Caco-2 (cell line): ENCODE results near the gene DAPK1. TPM values are rescaled to one million over a fixed set of nuclear protein-coding genes. Genes with fewer than 3 reads are reported as not detected.

Source experiments
- BruUV-seq: library from RNA; stranded (reverse); fragments of 400-500 nt; replicated peaks from 2 replicates; lab custom pipeline; 2021; lab: Mats Ljungman, UMichigan
- CTCF ChIA-PET: fragments of 300-600 bp; sonication (Branson Sonifier 250); formaldehyde crosslinking; loops from one replicate; lab custom pipeline; 2022; ENCODE audit warnings: antibody characterized with exemption; lab: Charles Lee
- POLR2A ChIA-PET: fragments of 300-600 bp; sonication (Branson Sonifier 250); formaldehyde crosslinking; loops from one replicate; lab custom pipeline; 2022; ENCODE audit warnings: antibody characterized with exemption; lab: Charles Lee
- DNase-seq, 2 experiments: peaks; one replicate each; pipeline versions ENCODE4 v3.0.0 to v3.0.0-alpha.2; 2020 to 2022
- H3K27me3 ChIP-seq: replicated peaks from 2 replicates; pipeline ENCODE4 v1.6.0; 2011; ENCODE audit warnings: low read length; ENCODE audit not compliant: control insufficient read depth, insufficient read depth
- H3K36me3 ChIP-seq: 2 replicates; pipeline ENCODE4 v1.5.1; 2011; ENCODE audit warnings: low read length; ENCODE audit not compliant: control insufficient read depth, insufficient read depth
- H3K4me1 ChIP-seq: fragments of 250-450 bp; sonication (Bioruptor Pico); 2 replicates; pipeline ENCODE4 v1.5.1; 2020; ENCODE audit warnings: mild to moderate bottlenecking
- H3K4me3 ChIP-seq: 2 replicates; pipeline ENCODE4 v1.5.1; 2011; ENCODE audit warnings: low read depth, mild to moderate bottlenecking, control low read depth, low read length
- H3K9me3 ChIP-seq: fragments of 250-450 bp; sonication (Bioruptor Pico); 2 replicates; pipeline ENCODE4 v1.5.1; 2020; ENCODE audit warnings: mild to moderate bottlenecking, moderate library complexity
- H3K27ac Mint-ChIP-seq: one replicate; pipeline ENCODE4 v1.8.0; 2022; ENCODE audit warnings: mixed read lengths; ENCODE audit not compliant: unreplicated experiment
- H3K27me3 Mint-ChIP-seq: one replicate; pipeline ENCODE4 v1.8.0; 2022; ENCODE audit warnings: mixed read lengths; ENCODE audit not compliant: insufficient read depth, unreplicated experiment
- H3K36me3 Mint-ChIP-seq: one replicate; pipeline ENCODE4 v1.8.0; 2022; ENCODE audit warnings: mild to moderate bottlenecking, mixed read lengths; ENCODE audit not compliant: insufficient read depth, unreplicated experiment
- H3K4me1 Mint-ChIP-seq: one replicate; pipeline ENCODE4 v1.8.0; 2022; ENCODE audit warnings: low read depth, mixed read lengths; ENCODE audit not compliant: unreplicated experiment
- H3K4me3 Mint-ChIP-seq: one replicate; pipeline ENCODE4 v1.8.0; 2022; ENCODE audit warnings: mild to moderate bottlenecking, moderate library complexity, mixed read lengths; ENCODE audit not compliant: unreplicated experiment
- H3K9me3 Mint-ChIP-seq: one replicate; pipeline ENCODE4 v1.8.0; 2022; ENCODE audit warnings: mixed read lengths; ENCODE audit not compliant: unreplicated experiment
- CTCF ChIP-seq, 2 experiments: fragments of 200-600 bp in 1 of 2; IDR thresholded peaks; 1 replicate in 1 of 2; 2 replicates in 1 of 2; pipeline versions ENCODE4 v1.5.1 to v1.8.0; 2011 to 2022; ENCODE audit warnings: antibody characterized with exemption in 1 of 2, control low read depth in 1 of 2, inconsistent platforms in 1 of 2, low read depth in 1 of 2, low read length in 1 of 2, mild to moderate bottlenecking in 1 of 2, moderate library complexity in 1 of 2; ENCODE audit not compliant: insufficient read depth in 1 of 2, severe bottlenecking in 1 of 2, unreplicated experiment in 1 of 2
- intact Hi-C: fragments of 100-400 bp; cut with micrococcal nuclease; formaldehyde crosslinking; loops from one replicate; pipeline ENCODE4 v1.10.0; 2022; ENCODE audit not compliant: unreplicated experiment
- total RNA-seq: library from RNA; stranded (reverse); gene quantifications from 2 replicates; pipeline ENCODE4 v1.2.3, GENCODE V29; 2022

The DAPK1 gene
- total RNA-seq, 1 experiment from 2014 or later, result 79.2 TPM

- Mint-ChIP-seq H3K4me1 (no peaks in the 10 kb centered on the region), H3K9me3 (no peaks in the 10 kb centered on the region), H3K4me3 (no peak overlapping the region), H3K27ac (no peak overlapping the region), H3K27me3 (no peaks in the 10 kb centered on the region), H3K36me3 (no peaks in the 10 kb centered on the region)
- H3K4me3 ChIP-seq, result no peak overlapping the region
- intact Hi-C loops, result no loop called here
- no peaks in the 10 kb centered on the region for H3K9me3 ChIP-seq
- ChIA-PET POLR2A (no interaction called here), CTCF (no interaction called here)
- H3K36me3 ChIP-seq, result no peaks in the 10 kb centered on the region
- H3K27me3 ChIP-seq, result no peaks in the 10 kb centered on the region
- no TSS peak for BruUV-seq
- H3K4me1 ChIP-seq, result no peaks in the 10 kb centered on the region
- no peak for TF ChIP-seq CTCF (IDR thresholded peaks at IDR 0.05; ENCODE audit: insufficient read depth in 1 of 2, low read depth in 1 of 2, low read length in 1 of 2, severe bottlenecking in 1 of 2, unreplicated experiment in 1 of 2)
- DNase-seq, result no peak
These were observed 236.4 kb downstream of the DAPK1 start for GRCh38 chr9:87734106-87734505.

GRCh38 chr9:87739546-87739945 lies 241.9 kb downstream of the DAPK1 start:
- Mint-ChIP-seq H3K9me3 (peaks cover 30% of the 10 kb centered on the region), H3K27me3 (no peaks in the 10 kb centered on the region), H3K36me3 (no peaks in the 10 kb centered on the region), H3K4me3 (no peak overlapping the region), H3K4me1 (no peaks in the 10 kb centered on the region), H3K27ac (no peak overlapping the region)
- Histone ChIP-seq H3K27me3 (no peaks in the 10 kb centered on the region), H3K4me3 (no peak overlapping the region), H3K4me1 (no peaks in the 10 kb centered on the region), H3K9me3 (no peaks in the 10 kb centered on the region), H3K36me3 (no peaks in the 10 kb centered on the region)
- ChIA-PET POLR2A (no interaction called here), CTCF (no interaction called here)
- no TSS peak for BruUV-seq
- no peak for TF ChIP-seq CTCF (IDR thresholded peaks at IDR 0.05; ENCODE audit: insufficient read depth in 1 of 2, low read depth in 1 of 2, low read length in 1 of 2, severe bottlenecking in 1 of 2, unreplicated experiment in 1 of 2)
- no peak for DNase-seq
- intact Hi-C loops, result no loop called here

GRCh38 chr9:87740209-87740608 lies 242.5 kb downstream of the DAPK1 start:
- H3K36me3 Mint-ChIP-seq, result no peaks in the 10 kb centered on the region
- BruUV-seq, result no TSS peak
- POLR2A ChIA-PET, result no interaction called here

More at GRCh38 chr9:87740209-87740608, 242.5 kb downstream of the DAPK1 start:
- Histone ChIP-seq H3K9me3 (no peaks in the 10 kb centered on the region), H3K27me3 (no peaks in the 10 kb centered on the region), H3K36me3 (no peaks in the 10 kb centered on the region), H3K4me3 (no peak overlapping the region), H3K4me1 (no peaks in the 10 kb centered on the region)
- Mint-ChIP-seq H3K4me1 (no peaks in the 10 kb centered on the region), H3K9me3 (peaks cover 30% of the 10 kb centered on the region), H3K27me3 (no peaks in the 10 kb centered on the region), H3K4me3 (no peak overlapping the region), H3K27ac (no peak overlapping the region)
- intact Hi-C loops, result no loop called here
- no peak for TF ChIP-seq CTCF (IDR thresholded peaks at IDR 0.05; ENCODE audit: insufficient read depth in 1 of 2, low read depth in 1 of 2, low read length in 1 of 2, severe bottlenecking in 1 of 2, unreplicated experiment in 1 of 2)
- DNase-seq, result no peak
- CTCF ChIA-PET, result no interaction called here
